GM18508 (cell line): ENCODE measurements around the gene EGFL8.
"Not testable (repeated sequence)": the region's sequence is repeated elsewhere in the genome, so short reads cannot be mapped to it uniquely, and the experiment has no call there.

Experiments
- ATAC-seq: cut with Tn5 transposase; IDR thresholded peaks from one replicate; pipeline ENCODE4 v1.9.1; 2021; ENCODE audit warnings: moderate number of reproducible peaks; ENCODE audit not compliant: insufficient read depth, unreplicated experiment

EGFL8 gene

DNA sequence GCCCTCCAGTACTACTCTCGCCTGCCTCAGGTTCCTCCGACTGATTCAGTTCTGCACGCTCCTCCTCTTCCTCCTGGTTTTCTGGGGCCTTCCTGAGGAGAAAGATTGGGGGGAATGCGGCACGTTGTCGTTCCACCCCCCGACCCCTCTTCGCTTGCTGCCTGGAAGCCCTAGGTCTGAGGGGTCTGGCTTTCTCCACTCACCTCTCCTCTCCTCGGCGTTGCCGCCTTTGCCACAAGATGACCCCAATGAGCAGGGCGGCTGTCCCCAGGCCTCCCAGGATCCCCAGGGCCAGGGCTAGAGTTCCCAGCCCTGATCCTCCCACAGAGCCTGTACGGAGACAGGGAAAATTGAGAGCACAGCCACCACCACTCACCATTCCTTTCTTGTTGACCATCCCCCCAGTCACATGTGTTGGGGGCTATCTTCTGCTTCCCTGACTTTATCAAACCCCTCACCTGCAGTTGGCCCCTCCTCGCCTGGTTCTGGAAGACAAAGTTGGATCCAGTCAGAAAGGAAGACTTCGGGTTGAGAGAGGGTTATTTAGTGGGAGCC, 16.8 kb downstream of the EGFL8 start:
- ATAC-seq, result no peak

DNA sequence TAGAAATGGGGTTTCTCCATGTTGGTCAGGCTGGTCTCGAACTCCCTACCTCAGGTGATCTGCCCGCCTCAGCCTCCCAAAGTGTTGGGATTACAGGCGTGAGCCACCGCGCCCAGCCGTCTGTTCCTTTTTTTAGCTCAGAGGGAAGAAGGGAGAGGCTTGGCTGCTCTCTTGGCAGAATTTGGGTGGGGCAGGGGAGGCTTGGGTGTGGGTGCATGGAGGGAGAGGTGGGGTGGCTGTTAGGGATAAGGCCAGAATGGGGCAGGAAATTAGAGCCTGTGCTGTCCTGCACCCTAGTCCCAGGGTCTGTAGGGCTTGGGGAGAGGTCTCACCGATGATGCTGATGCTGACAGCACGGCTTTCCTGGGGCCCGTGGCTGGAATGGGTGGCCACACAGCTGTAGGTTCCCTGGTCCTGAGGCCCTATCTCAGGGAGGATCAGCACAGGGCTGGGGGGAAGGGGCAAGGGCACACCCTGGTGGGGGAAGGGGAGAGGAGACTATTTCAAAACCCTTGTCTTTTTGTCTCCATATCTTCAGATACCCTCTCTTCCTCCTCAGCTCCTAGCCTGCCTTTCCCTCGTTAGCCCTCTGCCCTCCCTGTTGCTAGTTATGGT, 17.6 kb downstream of the EGFL8 start:
- no peak for ATAC-seq

DNA sequence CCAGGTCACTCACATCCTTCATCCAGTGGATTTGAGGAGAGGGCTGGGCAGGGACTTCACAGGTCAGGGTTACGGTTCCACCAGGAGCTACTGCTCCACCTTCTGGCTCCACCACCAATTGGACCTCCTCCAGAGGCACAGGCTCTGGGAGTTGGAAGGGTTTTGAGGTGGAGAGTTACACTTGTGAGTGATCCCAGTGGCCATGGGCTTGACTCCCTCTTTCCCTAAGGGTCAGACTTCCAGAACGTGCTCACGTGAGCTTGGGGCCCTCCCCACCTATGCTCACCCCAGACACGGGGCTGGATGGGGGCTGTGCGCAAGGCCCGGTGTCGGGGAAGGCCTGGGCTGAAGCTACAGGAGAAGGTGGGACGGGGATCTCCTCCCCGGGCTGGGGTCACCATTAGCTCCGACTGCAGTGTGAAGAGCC, 18.2 kb downstream of the EGFL8 start:
- ATAC-seq, result no peak

DNA sequence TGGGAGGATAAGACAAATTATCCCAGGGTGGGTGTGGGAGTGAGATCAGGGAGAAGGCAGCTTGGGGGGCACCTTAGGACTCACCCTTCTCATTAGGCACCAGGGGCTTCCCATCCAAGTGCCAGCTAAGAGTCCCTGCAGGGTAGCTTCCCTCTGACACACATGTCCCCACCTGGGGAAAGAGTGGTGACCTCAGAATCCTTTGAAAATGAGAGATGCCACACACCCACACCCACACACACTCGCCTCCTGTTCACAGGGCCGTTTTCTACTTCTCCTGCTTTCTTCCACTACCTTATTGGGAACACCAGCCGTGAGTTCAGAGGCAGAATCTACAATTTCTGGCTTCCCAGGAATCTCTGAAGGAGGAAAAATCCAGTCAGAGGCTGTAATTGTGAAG, 18.6 kb downstream of the EGFL8 start:
- ATAC-seq, result no peak

DNA sequence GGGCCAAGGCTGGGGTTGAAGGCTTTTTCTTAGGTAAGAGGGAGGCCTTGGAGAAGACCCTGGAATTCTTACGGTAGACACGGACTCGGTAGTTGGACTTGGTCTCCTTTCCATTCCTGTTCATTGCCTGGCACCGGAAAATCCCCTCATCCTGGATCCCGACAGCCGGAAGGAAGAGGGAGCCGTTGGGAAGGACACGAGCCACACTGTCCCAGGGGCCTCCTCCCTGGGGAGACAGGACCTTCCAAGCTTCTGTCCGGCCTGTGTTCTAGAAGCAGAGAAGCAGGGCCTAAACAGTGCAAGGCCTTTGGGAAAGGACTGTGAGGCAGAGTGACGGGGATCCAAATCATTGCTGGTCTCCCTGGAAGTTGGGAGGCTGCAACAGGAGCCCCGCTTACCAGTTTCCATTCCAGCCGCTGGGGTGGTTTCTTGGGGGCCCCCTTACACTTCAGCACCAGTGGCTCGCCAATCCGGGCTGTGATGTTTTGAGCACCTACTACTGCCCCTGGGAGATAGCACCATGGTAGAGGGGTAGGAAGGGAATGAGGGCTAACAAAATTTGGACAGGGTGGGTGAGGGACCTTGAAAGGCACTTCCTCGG, 19.2 kb downstream of the EGFL8 start:
- ATAC-seq, result no peak

DNA sequence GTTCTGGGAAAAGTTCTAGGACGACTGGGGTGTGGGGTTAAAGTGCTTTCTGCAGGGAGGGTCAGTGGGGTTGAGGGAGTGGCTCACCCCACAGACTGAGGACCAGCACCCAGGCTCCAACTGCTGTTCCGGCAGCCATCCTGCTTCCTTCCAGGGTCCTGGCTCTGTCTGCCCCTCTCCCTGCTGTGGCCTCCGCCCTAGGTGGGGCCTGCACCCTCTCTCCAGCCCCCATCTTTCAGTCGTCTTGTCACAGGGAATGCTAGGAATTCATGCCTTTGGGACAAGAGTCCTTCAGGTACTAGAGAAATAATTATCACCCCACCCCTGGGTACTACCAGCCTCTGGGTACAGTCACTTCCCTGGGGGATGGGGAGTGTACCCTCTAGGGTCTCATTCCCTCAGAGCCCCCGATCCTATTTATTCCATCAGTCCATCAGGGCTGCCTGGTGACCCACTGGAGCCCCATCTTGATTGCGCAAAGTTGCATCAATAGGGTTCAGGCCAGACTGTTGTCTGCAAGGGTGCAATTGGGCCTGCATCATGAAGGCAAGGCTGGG, 19.8 kb downstream of the EGFL8 start, which contains the start of gene AGER:
Gene AGER, minus strand, starts transcription at position 170 of the 557 bp plus-strand sequence. Its CDS starts 31 bp downstream, at position 139.
- no peak for ATAC-seq

DNA sequence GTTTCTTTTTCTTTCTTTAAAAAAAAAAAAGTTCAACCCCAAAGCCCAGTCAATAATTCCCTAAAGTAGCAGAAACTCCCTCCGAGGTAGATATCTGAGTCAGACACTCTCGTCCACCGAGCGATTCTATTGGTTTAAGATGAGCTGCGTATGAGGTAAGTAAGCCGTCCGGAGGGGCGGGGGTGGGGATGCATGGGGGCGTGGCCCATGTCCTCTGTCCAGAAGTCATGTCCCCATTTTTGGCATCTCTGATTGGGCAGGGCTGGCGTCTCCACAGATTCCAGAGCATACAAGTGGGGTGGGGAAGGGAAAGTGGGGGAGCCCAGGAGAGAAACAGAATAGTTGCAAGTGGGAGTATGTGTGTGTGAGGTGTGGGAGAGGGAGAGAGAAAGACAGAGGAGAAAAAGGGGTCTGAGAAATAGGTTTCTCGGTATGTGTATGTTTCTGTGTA, 21.3 kb downstream of the EGFL8 start:
- ATAC-seq, result not testable (repeated sequence)

DNA sequence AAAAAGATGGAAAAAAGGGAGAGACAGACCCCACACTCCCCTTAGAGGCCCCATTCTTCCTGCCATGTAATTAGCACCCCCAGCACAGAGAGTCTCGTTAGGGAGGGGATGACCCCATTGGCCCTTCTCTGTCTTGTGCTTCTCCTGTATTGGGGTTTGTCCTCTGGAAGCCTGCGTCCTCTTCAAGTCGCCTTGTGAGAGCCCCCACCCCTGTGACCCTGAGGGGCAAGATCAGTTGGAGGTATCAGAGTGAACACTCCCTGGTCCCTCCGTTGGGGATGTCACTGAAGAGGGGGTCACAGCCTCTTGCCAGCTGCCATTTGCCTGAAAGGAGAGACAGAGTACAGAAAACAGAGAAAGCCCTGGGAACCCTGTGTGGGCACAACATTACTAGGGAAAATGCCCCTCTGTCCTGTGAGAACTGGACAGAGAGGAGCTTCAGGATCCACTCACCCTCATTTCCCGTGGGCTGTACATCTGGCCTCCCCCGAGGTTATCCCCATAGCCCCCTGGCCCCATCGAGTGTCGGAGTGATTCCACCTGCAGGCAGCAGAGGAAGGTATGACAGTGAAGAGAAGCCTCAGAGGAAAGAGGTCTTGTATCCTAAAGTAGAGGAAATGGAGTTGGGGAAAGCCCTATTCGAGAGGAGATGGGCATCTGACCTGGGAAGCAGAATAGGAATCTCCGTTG, 21.9 kb downstream of the EGFL8 start:
- ATAC-seq, result not testable (repeated sequence)

DNA sequence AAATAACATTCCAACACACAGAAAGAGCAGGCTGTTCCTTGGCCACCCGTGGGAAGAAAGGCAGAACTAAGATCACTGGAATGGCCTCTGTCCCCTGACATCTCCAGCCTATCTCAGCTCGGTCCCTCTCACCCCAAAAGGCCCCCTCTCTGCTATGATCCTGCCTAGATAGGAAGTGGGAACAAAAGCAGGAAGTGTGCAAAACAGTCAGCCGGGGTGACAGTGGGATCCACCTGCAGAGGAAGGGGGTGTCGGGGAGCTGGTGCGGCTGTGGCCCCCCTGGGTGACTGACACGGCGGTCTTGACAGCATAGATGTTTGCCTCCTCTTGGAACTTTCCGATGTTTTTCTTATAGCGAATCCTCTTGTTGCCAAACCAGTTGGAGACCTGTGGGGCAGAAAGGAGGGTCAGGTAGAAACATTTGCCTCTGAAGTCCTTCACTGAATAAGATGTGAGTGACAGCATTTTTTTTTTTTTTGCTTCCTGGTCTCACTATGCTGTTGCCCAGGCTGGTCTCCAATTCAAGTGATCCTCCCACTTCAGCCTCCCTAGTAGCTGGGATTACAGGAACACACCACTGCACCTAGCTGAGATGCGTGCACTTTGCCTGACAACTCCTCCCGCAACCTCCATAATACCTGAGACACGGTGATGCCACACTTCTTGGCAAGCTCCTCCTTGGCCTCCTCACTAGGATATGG, 22.8 kb downstream of the EGFL8 start:
- no peak for ATAC-seq

DNA sequence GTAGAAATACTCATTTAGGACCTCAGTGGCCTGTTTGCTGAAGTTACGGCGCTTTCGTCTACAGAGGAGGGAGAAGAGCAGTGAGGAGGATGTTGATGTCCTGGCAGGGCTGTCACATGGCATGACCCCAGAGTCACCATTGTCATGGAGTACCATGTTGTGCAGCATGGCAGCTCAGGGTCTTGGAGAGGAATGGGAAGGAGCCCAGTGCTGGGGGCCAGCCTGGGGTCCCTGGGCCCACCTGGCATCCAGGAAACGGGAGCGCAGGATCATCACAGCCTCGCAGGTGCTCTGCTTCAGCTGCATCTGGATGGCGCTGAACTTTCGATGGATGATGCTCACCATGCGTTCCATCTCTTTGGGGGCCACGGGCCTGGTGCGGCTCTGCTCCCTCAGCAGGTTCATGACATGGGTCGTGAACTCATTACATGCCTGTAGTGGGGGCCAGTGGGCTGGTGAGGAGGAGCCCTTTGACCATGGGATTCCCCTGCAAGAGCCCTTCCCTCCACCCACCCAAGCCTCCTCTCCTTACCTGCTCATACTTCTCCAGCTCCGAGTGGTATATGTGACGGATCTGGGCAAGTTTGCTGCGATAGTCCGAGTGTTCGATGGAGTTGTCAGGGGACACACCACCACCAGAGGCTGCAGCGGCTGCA, 23.5 kb downstream of the EGFL8 start:
- ATAC-seq, result not testable (repeated sequence)

DNA sequence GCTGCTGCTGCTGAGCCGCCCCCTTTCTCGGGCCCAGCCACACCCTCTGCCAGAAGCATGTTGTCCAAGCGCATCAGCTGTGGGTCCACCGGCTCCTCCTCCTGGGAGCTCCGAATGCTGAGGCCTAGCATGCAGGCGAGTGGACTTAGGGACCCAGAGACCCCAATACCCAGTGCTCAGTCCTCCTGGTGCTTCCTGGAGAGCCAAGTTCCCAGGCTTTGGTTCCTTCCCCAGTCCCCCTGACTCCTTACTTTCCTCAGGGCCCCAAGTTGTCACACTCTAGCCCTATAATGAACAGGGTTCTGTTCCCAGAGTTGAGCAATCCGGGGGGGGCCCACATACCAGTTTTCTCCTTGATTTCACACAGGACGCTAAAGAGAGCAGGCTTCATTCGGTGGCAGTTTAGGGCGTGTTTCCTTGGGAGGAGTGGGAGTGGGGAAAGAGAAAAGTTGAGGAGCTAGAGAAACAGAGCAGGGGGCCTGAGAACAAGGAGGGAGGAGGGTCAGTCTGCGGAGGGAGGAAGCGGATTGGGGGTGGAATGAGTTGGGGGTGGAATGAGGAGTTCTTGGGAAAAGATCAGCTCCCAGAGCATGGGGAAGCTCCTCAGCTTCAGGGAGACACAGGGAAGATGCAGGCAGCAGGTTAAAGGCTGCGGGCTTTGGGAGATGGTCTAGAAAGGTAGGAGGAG, 24.1 kb downstream of the EGFL8 start:
- ATAC-seq, result no peak

DNA sequence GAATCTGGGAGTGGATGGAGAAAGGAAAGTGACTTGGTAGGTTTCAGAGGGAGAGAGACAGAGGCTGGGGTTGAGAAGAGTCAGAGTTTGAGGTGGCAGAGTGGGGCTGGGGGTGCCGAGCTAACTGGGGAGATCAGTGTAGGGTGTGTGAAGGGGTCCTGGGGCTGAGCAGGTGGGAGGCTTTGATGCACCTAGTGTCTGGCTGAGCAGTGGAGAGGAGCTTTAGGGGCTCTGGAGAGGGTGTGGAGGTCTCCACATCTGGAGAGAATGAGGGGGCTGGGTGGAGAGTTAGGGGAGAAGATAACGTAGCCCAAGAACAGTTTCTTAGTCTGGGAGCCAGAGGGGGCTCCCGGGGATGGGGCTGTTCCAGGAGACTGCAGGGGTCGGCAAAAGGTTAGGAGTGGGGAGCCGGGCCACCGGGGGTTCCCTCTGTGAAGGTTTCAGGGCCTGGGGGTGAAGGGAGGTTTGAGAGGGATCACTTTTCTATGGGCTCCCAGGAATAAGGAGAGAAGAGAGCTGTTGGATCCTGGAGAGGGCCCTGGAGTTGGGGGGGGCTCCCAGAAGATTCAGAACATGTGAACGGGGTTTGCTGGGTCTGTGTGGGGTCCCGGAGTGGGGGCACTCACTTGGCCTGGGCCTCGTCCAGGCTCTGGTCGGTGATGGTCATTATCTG, 24.8 kb downstream of the EGFL8 start:
- no peak for ATAC-seq

DNA sequence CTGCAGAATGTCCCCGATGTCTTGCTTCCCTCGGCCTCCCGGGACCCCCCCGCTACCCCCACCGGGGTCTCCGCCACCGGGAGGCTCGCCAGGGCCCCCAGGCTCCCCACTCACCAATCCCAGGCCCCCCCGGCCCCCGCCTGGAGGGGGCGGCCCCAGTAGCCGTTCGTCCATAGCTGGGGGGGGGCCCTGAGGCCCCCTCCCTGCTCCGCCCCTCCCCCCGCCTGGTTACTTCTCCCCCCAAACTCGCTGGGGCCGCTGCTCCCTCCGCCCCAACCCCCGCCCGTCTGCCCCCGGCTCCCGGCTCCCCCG, 25.3 kb downstream of the EGFL8 start:
- ATAC-seq, result no peak

DNA sequence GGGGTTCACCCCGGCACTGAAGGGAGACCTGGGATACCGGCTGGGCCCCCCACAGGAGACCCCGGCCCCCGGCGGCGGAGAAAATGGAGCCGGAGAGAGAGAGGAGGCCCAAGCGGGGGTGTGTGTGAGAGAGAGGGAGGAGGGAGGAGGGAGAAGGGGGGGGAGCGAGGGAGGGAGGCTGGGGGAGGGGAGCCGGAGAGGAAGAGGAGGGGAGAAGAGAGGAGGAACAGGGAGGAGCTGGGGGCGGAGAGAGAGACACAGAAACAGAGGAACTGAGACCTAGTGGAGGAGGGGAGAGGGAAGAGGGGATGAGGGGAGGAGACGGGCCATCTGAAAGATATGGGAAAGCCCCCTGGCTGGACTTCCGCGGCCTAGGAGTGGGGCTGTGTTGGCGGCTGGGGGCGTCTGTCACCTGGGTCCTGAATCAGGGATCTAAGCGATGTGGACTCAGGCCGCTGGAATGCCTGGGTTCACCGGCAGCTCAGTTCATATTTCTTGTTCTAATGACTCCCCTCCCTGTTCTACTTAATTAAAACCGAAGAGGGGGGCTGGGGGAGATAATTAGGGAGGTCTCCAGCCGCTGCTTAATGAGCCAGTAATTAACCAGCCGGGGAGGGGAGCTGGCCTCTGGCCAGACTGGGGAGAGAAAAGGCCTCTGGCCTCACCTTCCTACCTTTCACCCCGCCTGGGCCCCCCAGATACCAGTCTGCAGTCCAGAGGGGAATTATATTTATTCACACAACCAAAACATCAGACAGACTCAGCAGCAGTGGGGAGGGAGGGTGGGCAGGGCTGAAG, 25.9 kb downstream of the EGFL8 start, which contains the start of gene PBX2:
Gene PBX2, minus strand, starts transcription at position 149 of the 798 bp plus-strand sequence. CDS start 287 bp downstream, outside the sequence.
- ATAC-seq, result no peak

DNA sequence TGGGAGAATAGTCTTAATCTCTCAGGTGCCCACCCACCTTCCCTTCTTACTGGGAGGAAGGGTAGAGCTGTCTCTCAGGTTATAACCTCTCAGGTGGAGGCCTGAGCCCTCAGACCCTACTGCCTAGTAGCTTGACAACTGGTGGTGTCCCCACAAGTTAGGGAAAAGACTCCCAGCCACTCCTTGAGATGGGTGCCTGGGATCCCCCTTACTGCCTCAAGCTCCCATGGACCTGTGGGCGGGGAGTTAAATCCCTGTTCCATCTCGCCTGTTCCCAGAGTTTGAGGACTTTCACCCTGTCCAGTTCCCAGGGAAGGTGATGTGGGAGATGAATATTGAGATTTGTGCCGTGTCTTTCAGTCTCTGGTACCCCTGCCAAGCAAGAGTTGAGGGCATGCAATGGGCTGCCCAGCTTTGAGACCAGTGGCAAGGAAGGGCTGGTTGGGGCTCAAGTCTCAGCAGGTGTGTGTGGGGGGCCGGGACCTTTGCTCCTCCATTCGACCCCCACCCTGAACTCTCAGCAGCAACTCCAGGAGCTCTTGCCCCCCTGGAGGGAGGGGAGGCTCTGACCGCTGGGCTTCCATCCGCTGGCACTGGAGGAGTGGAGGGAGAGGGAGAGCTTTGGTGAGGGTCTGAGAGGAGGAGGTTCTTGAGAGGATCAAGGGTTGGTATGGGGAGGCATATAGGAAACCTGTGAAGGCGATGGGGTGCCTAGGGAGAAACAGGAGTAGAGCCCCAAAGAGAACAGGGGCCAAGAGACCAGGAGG, 26.7 kb downstream of the EGFL8 start:
- no peak for ATAC-seq

DNA sequence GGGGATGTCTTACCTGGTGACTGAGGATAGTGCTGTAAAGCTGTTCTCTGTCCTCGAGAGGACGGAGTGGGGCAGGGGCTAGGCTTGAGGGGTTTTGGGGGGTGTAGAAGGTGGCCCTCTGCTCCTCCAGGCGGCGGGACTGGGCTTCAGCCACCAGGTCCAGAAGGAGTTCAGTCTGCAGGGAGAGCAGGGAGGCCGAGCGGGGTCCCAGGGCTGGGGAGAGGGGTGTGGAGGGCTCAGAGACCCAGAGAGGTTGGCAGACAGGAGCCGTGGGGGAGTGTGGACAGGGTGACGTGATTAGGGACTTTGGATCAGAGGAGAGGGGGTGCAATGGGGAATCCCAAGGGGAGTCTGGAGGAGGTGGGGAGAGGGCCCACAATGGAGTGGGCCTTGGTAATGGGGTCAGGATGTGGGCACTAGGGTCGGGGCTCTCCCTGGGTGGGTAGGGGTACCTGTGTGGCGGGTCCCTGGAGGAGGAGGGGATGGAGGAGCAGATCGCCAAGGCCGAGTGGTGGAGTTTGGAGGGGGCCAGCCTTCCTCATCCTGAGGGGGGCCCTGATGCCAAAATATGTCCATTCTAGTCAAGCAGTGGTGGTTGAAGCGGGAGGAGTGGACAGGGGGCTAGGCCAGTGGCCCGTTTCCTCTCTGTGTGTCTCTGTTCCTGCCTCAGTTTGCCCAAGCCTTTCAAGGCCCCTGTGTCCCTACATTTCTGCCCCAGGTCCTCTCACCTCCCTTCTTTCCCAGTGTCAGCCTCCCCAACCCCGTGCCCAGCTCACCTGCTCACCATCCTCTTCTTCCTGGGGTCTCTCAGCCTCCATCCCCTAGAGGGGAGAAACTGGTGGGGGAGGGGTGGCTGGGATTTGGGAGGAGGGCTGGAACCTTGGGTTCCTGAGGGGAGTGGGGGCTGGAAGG, 27.6 kb downstream of the EGFL8 start:
- ATAC-seq, result no peak
